GM19351 (cell line): Measurements from ENCODE around the gene A2ML1.
"Not testable (repeated sequence)": the region's sequence is repeated elsewhere in the genome, so short reads cannot be mapped to it uniquely, and the experiment has no call there.

Experiments used
- ATAC-seq: cut with Tn5 transposase; IDR thresholded peaks from one replicate; pipeline ENCODE4 v1.9.1; 2021; ENCODE audit warnings: mild to moderate bottlenecking, moderate library complexity; ENCODE audit not compliant: unreplicated experiment

The A2ML1 gene

GRCh38 chr12:8847435-8847834 is 25.0 kb downstream of the A2ML1 start:
- ATAC-seq, result no peak

- ATAC-seq, result no peak
Observed at GRCh38 chr12:8849876-8850275, 27.5 kb downstream of the A2ML1 start.

GRCh38 chr12:8852119-8852518 is 29.7 kb downstream of the A2ML1 start:
- ATAC-seq, result no peak

GRCh38 chr12:8855891-8856290 is 33.5 kb downstream of the A2ML1 start:
- no peak for ATAC-seq

GRCh38 chr12:8859448-8859847 is 37.0 kb downstream of the A2ML1 start:
- not testable (repeated sequence) for ATAC-seq

GRCh38 chr12:8860165-8860961 is 37.9 kb downstream of the A2ML1 start:
- no peak for ATAC-seq

- ATAC-seq, result no peak
Observed at GRCh38 chr12:8866429-8866828, 44.0 kb downstream of the A2ML1 start.

GRCh38 chr12:8867009-8867408 is 44.6 kb downstream of the A2ML1 start:
- ATAC-seq, result no peak

- no peak for ATAC-seq
Observed at GRCh38 chr12:8867786-8868185, 45.4 kb downstream of the A2ML1 start.

GRCh38 chr12:8870586-8870985 is 48.2 kb downstream of the A2ML1 start:
- no peak for ATAC-seq

GRCh38 chr12:8871068-8871467 is 48.6 kb downstream of the A2ML1 start:
- ATAC-seq, result no peak

GRCh38 chr12:8876887-8877286 is 54.5 kb downstream of the A2ML1 start:
- no peak for ATAC-seq

GRCh38 chr12:8886502-8887284 is 64.3 kb downstream of the A2ML1 start:
- ATAC-seq, result no peak

GRCh38 chr12:8887285-8887715 is 64.9 kb downstream of the A2ML1 start:
- ATAC-seq, result no peak

- peak; percentile 43 for ATAC-seq
Observed at GRCh38 chr12:8890313-8891085, 68.1 kb downstream of the A2ML1 start.

- ATAC-seq, result no peak
Observed at GRCh38 chr12:8891976-8892375, 69.6 kb downstream of the A2ML1 start.

GRCh38 chr12:8894378-8894777 is 72.0 kb downstream of the A2ML1 start:
- no peak for ATAC-seq

- ATAC-seq, result no peak
Observed at GRCh38 chr12:8894986-8895385, 72.6 kb downstream of the A2ML1 start.

- ATAC-seq, result no peak
Observed at GRCh38 chr12:8897081-8897480, 74.7 kb downstream of the A2ML1 start.

GRCh38 chr12:8899830-8900229 is 77.4 kb downstream of the A2ML1 start:
- ATAC-seq, result no peak

- ATAC-seq, result not testable (repeated sequence)
Observed at GRCh38 chr12:8902703-8903102, 80.3 kb downstream of the A2ML1 start.
